SK-N-SH (cell line): Measurements from ENCODE around the gene TRPM2. TPM values are rescaled to one million over a fixed set of nuclear protein-coding genes. Genes with fewer than 3 reads are reported as not detected.

ENCODE experiments used
- CTCF ChIA-PET: fragments of 300-600, 350-600 bp; formaldehyde crosslinking; extraction: SDS; loops from one replicate; lab custom pipeline; 2021; lab: Yijun Ruan, JAX
- POLR2A ChIA-PET: fragments of 350-600 bp; sonication (Branson Sonifier 250); formaldehyde crosslinking; extraction: SDS; loops from one replicate; lab custom pipeline; 2020; ENCODE audit warnings: antibody characterized with exemption, inconsistent platforms; lab: Yijun Ruan, JAX
- DNase-seq: peaks from one replicate; pipeline ENCODE4 v3.0.0; 2012
- H2AFZ ChIP-seq: fragments of 200-600 bp; sonication (generic); 2 replicates; pipeline ENCODE4 v1.8.1; 2016; ENCODE audit warnings: antibody characterized with exemption, mild to moderate bottlenecking, low read depth
- H3F3A ChIP-seq: fragments of 200-600 bp; sonication (generic); replicated peaks from 2 replicates; pipeline ENCODE3; 2016; ENCODE audit warnings: antibody characterized with exemption, mild to moderate bottlenecking; ENCODE audit not compliant: insufficient read depth
- H3K27ac ChIP-seq, 2 experiments: fragments of 200-500 bp in 1 of 2; fragments of 200-600 bp in 1 of 2; sonication (Bioruptor generic) in 1 of 2; sonication (generic), shearing (Covaris generic) in 1 of 2; 2 replicates each; pipeline versions ENCODE4 v1.5.1 to v1.6.1; 2014 to 2016; ENCODE audit warnings: low read depth in 2 of 2, inconsistent platforms in 1 of 2, low read length in 1 of 2, mild to moderate bottlenecking in 1 of 2, mixed read lengths in 1 of 2
- H3K27me3 ChIP-seq: fragments of 200-600 bp; sonication (generic), shearing (Covaris generic); 2 replicates; pipeline ENCODE4 v1.6.1; 2016; ENCODE audit warnings: mixed run types; ENCODE audit not compliant: insufficient read depth
- H3K36me3 ChIP-seq, 2 experiments: fragments of 200-500 bp in 1 of 2; fragments of 200-600 bp in 1 of 2; sonication (Bioruptor generic) in 1 of 2; sonication (generic) in 1 of 2; replicated peaks in 1 of 2; 2 replicates each; pipeline versions ENCODE3 to v1.5.1; 2014 to 2016; ENCODE audit warnings: low read length in 1 of 2, mild to moderate bottlenecking in 1 of 2; ENCODE audit not compliant: insufficient read depth in 2 of 2, control insufficient read depth in 1 of 2
- H3K4me1 ChIP-seq, 2 experiments: fragments of 200-500 bp in 1 of 2; fragments of 200-600 bp in 1 of 2; sonication (Bioruptor generic) in 1 of 2; sonication (generic), shearing (Covaris generic) in 1 of 2; 2 replicates each; pipeline versions ENCODE4 v1.5.1 to v1.6.1; 2014 to 2016; ENCODE audit warnings: low read depth in 1 of 2, low read length in 1 of 2, mixed run types in 1 of 2; ENCODE audit not compliant: insufficient read depth in 2 of 2, control insufficient read depth in 1 of 2
- H3K4me2 ChIP-seq: fragments of 200-600 bp; sonication (generic), shearing (Covaris generic); 2 replicates; pipeline ENCODE4 v1.6.1; 2017; ENCODE audit warnings: mixed run types
- H3K4me3 ChIP-seq, 2 experiments: fragments of 200-500 bp in 1 of 2; fragments of 200-600 bp in 1 of 2; sonication (Bioruptor generic) in 1 of 2; sonication (generic), shearing (Covaris generic) in 1 of 2; 2 replicates each; pipeline versions ENCODE4 v1.5.1 to v1.8.1; 2014 to 2016; ENCODE audit warnings: low read depth in 2 of 2, inconsistent platforms in 1 of 2, low read length in 1 of 2, mild to moderate bottlenecking in 1 of 2, mixed read lengths in 1 of 2, moderate library complexity in 1 of 2
- H3K79me2 ChIP-seq: fragments of 200-600 bp; sonication (generic); 2 replicates; pipeline ENCODE4 v1.8.1; 2017; ENCODE audit warnings: mild to moderate bottlenecking; ENCODE audit not compliant: insufficient read depth
- H3K9ac ChIP-seq: fragments of 200-600 bp; sonication (generic); 2 replicates; pipeline ENCODE4 v1.6.1; 2017; ENCODE audit warnings: mixed run types
- H3K9me2 ChIP-seq: fragments of 200-600 bp; sonication (generic); 2 replicates; pipeline ENCODE4 v1.6.1; 2017; ENCODE audit warnings: mixed run types
- H3K9me3 ChIP-seq: fragments of 200-600 bp; sonication (generic); 2 replicates; pipeline ENCODE4 v1.6.1; 2017; ENCODE audit warnings: mixed run types, mild to moderate bottlenecking, moderate library complexity
- H4K20me1 ChIP-seq: fragments of 200-600 bp; sonication (generic); 2 replicates; pipeline ENCODE4 v1.6.1; 2017; ENCODE audit warnings: mild to moderate bottlenecking, mixed run types; ENCODE audit not compliant: insufficient read depth
- ELF1 ChIP-seq: IDR thresholded peaks from 2 replicates; pipeline ENCODE4 v1.4.0; 2012
- EZH2phosphoT487 ChIP-seq: fragments of 200-600 bp; sonication (generic); IDR thresholded peaks from 2 replicates; pipeline ENCODE4 v1.6.1; 2017; ENCODE audit warnings: low read depth, mixed run types, mild to moderate bottlenecking, antibody characterized with exemption, moderate library complexity, borderline replicate concordance
- MEF2A ChIP-seq: IDR thresholded peaks from 2 replicates; pipeline ENCODE4 v1.4.0; 2012; ENCODE audit warnings: low read depth, borderline replicate concordance
- POLR2AphosphoS5 ChIP-seq: IDR thresholded peaks from 2 replicates; pipeline ENCODE4 v1.6.1; 2012; ENCODE audit warnings: low read depth, low read length
- SIN3A ChIP-seq: IDR thresholded peaks from 2 replicates; pipeline ENCODE4 v1.6.1; 2012; ENCODE audit warnings: low read depth, mild to moderate bottlenecking, low read length, moderate library complexity, borderline replicate concordance
- WGBS: methylation state at CpG from one replicate; pipeline ENCODE4 v1.1.6; 2017; ENCODE audit warnings: low lambda C conversion rate; 5-methylcytosine and 5-hydroxymethylcytosine counted together
- polyA plus RNA-seq, 3 experiments: library from polyadenylated mRNA; depleted of rRNA; stranded (reverse); fragments of >200 nt; gene quantifications; 2 replicates each; pipeline ENCODE4 v1.2.3, GENCODE V29; 2012
- TF ChIP-seq, protein P1 (sequence below): IDR thresholded peaks from 2 replicates; pipeline ENCODE4 v1.4.0; 2012; ENCODE audit warnings: low read depth
- TF ChIP-seq, protein P2 (sequence below): IDR thresholded peaks from 2 replicates; pipeline ENCODE4 v1.4.0; 2012; ENCODE audit warnings: low read depth, borderline replicate concordance
- TF ChIP-seq, protein P3 (sequence below): fragments of 150-350 bp; IDR thresholded peaks from 2 replicates; pipeline ENCODE4 v1.6.1; 2016; ENCODE audit warnings: mild to moderate bottlenecking, low read depth, low read length

Gene TRPM2
- polyA plus RNA-seq, 1 of the 3 experiments (the other 2 are of a cell fraction), result not detected

DNA sequence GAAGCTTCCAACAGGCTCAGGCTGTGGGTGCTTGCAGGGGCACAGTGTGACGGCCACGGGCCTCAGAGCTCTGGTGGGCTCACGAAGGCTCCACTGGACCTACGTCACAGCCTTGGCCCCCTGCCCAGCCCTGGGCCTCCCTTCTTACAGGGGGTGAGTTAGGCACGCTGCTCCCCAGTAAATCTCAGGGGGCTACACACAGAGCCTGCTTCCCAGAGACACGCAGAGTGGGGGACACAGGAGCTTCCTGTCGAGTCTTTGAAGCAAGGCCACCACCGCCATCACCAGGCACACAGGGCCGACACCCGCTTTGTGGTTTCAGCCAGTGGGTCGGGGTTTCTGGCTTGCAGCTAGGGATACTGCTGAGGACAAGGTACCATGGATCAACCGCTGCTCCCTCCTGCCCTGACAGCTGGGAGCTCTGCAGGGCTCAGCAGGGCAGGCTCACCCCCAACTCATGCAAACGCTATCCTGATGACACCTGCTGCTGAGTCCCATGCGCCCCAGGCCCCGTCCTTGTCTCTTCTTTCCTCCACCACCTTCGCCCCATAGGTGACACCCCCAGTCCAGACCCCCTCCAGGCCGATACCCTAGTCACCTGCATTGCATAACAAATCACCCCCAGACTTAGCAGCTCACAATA, 8.8 kb upstream of the TRPM2 start:
- Histone ChIP-seq H3K4me1 (peaks cover 4 to 6% of the 10 kb centered on the region in 2 experiments; a peak in 2 of 4 replicates), H4K20me1 (no peaks in the 10 kb centered on the region), H3K4me3 (no peak overlapping the region), H3K27me3 (peaks cover 21% of the 10 kb centered on the region), H3K27ac (no peak overlapping the region), H3K4me2 (no peak overlapping the region), H3K79me2 (no peaks in the 10 kb centered on the region), H3K9ac (no peak overlapping the region), H3F3A (peaks cover 6% of the 10 kb centered on the region), H3K9me3 (no peaks in the 10 kb centered on the region), H3K36me3 (no peaks in the 10 kb centered on the region), H2AFZ (no peak overlapping the region), H3K9me2 (no peaks in the 10 kb centered on the region)
- CTCF ChIA-PET, result interaction anchor here (0.6 to 1.5 kb wide), 3 partner anchors 10 to 112 kb away, joined by 3 read pairs; partner anchors contain the start of gene LRRC3
- POLR2A ChIA-PET, result no interaction called here
- TF ChIP-seq ELF1, result no peak
- TF ChIP-seq, protein P1, sequence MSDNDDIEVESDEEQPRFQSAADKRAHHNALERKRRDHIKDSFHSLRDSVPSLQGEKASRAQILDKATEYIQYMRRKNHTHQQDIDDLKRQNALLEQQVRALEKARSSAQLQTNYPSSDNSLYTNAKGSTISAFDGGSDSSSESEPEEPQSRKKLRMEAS, result no peak
- TF ChIP-seq POLR2AphosphoS5, result no peak
- TF ChIP-seq EZH2phosphoT487, result no peak
- no peak for TF ChIP-seq MEF2A
- TF ChIP-seq, protein P2, sequence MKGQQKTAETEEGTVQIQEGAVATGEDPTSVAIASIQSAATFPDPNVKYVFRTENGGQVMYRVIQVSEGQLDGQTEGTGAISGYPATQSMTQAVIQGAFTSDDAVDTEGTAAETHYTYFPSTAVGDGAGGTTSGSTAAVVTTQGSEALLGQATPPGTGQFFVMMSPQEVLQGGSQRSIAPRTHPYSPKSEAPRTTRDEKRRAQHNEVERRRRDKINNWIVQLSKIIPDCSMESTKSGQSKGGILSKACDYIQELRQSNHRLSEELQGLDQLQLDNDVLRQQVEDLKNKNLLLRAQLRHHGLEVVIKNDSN, result no peak
- WGBS, result 48% methylated on average over 13 of the region's 17 CpGs
- DNase-seq, result no peak

DNA sequence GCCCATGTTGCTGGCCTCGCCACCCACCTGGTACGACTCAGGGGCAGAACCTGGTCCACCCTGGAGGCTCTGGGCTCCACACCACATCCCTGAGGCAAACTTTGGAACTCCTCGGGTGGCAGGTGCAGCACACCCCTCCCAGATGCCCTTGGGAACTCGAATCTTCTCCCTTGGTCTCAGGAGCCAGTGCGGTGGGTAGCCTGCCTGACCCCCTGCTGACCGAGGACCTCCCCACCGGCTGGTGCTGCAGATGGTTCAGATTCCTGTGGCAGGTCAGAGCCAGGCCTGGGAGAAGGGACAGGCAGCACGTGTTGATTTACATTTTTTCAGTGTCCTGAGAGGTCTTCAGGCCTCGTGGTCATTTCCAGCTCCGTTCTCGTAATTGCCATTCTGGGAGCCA, 7.9 kb upstream of the TRPM2 start:
- WGBS, result 26% methylated on average over 7 of the region's 11 CpGs
- Histone ChIP-seq H3K27ac (no peak overlapping the region), H3K4me3 (no peak overlapping the region), H3F3A (no peaks in the 10 kb centered on the region), H3K36me3 (no peaks in the 10 kb centered on the region), H2AFZ (no peak overlapping the region)
- CTCF ChIA-PET, result no interaction called here
- TF ChIP-seq, protein P3, sequence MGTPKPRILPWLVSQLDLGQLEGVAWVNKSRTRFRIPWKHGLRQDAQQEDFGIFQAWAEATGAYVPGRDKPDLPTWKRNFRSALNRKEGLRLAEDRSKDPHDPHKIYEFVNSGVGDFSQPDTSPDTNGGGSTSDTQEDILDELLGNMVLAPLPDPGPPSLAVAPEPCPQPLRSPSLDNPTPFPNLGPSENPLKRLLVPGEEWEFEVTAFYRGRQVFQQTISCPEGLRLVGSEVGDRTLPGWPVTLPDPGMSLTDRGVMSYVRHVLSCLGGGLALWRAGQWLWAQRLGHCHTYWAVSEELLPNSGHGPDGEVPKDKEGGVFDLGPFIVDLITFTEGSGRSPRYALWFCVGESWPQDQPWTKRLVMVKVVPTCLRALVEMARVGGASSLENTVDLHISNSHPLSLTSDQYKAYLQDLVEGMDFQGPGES, result no peak
- TF ChIP-seq SIN3A, result no peak
- TF ChIP-seq, all 33 proteins: peak for 0
- Histone ChIP-seq H3K4me2 (no peak overlapping the region), H4K20me1 (no peaks in the 10 kb centered on the region), H3K9me2 (no peaks in the 10 kb centered on the region), H3K9ac (no peak overlapping the region), H3K79me2 (no peaks in the 10 kb centered on the region), H3K9me3 (no peaks in the 10 kb centered on the region), H3K27me3 (peaks cover 23% of the 10 kb centered on the region), H3K4me1 (no peaks in the 10 kb centered on the region)
- POLR2A ChIA-PET, result no interaction called here
- DNase-seq, result no peak
